GM18907 (cell line): ENCODE data around the gene GSTM1.
"Not testable (repeated sequence)": the region's sequence is repeated elsewhere in the genome, so short reads cannot be mapped to it uniquely, and the experiment has no call there.

Experiments
- ATAC-seq: cut with Tn5 transposase; IDR thresholded peaks from one replicate; pipeline ENCODE4 v1.9.1; 2021; ENCODE audit warnings: mild to moderate bottlenecking, moderate library complexity; ENCODE audit not compliant: unreplicated experiment

Gene GSTM1

GRCh38 chr1:109659997-109660690 lies 27.5 kb upstream of the GSTM1 start:
- ATAC-seq = no peak

- ATAC-seq = not testable (repeated sequence)
Measured at GRCh38 chr1:109660691-109661026, 27.0 kb upstream of the GSTM1 start.

GRCh38 chr1:109661391-109661790 lies 26.2 kb upstream of the GSTM1 start:
- ATAC-seq = no peak

GRCh38 chr1:109664671-109665070 lies 22.9 kb upstream of the GSTM1 start:
- no peak for ATAC-seq

GRCh38 chr1:109667452-109668122 lies 20.0 kb upstream of the GSTM1 start, which contains the start of gene GSTM2:
GSTM2 (plus strand) TSS chr1:109668057; CDS start chr1:109668116, 59 bp downstream.
- ATAC-seq = peak; percentile 98

GRCh38 chr1:109668123-109668775 lies 19.4 kb upstream of the GSTM1 start:
- peak; percentile 31 for ATAC-seq

GRCh38 chr1:109669246-109669948 lies 18.2 kb upstream of the GSTM1 start:
- ATAC-seq = no peak

GRCh38 chr1:109669949-109670302 lies 17.7 kb upstream of the GSTM1 start:
- not testable (repeated sequence) for ATAC-seq

GRCh38 chr1:109671067-109671466 lies 16.6 kb upstream of the GSTM1 start:
- ATAC-seq = no peak

- ATAC-seq = not testable (repeated sequence)
Measured at GRCh38 chr1:109673861-109674260, 13.8 kb upstream of the GSTM1 start.

- ATAC-seq = not testable (repeated sequence)
Measured at GRCh38 chr1:109676683-109677381, 10.8 kb upstream of the GSTM1 start.

GRCh38 chr1:109677459-109677858 lies 10.2 kb upstream of the GSTM1 start:
- ATAC-seq = no peak

GRCh38 chr1:109678637-109679036 lies 9.0 kb upstream of the GSTM1 start:
- ATAC-seq = not testable (repeated sequence)

GRCh38 chr1:109684777-109685176 lies 2.8 kb upstream of the GSTM1 start:
- not testable (repeated sequence) for ATAC-seq

- not testable (repeated sequence) for ATAC-seq
Measured at GRCh38 chr1:109685399-109685798, 2.2 kb upstream of the GSTM1 start.

GRCh38 chr1:109685890-109686289 lies 1.7 kb upstream of the GSTM1 start:
- not testable (repeated sequence) for ATAC-seq

GRCh38 chr1:109687109-109687508 lies 508 bp upstream of the GSTM1 start:
- ATAC-seq = peak; percentile 29

GRCh38 chr1:109689844-109690405 lies 2.3 kb downstream of the GSTM1 start:
- no peak for ATAC-seq

GRCh38 chr1:109691759-109692158 lies 4.1 kb downstream of the GSTM1 start:
- no peak for ATAC-seq

GRCh38 chr1:109694400-109694799 lies 6.8 kb downstream of the GSTM1 start:
- ATAC-seq = not testable (repeated sequence)
